HEK293 (cell line): ENCODE results near the gene PPP1R12C.

Experiments used
- ZNF274 ChIP-seq, 2 experiments: fragments of 200-500 bp in 1 of 2; fragments of 450-650 bp in 1 of 2; sonication (Bioruptor generic) in 1 of 2; formaldehyde crosslinking in 1 of 2; IDR thresholded peaks; 2 replicates each; pipeline versions ENCODE4 v1.5.1 to v1.6.1; 2014 to 2016; ENCODE audit warnings: borderline replicate concordance in 1 of 2, inconsistent platforms in 1 of 2, low read length in 1 of 2, missing biosample characterization in 1 of 2, missing genetic modification characterization in 1 of 2
- TF ChIP-seq, protein P1 (sequence below): fragments of 450-650 bp; formaldehyde crosslinking; IDR thresholded peaks from 2 replicates; pipeline ENCODE4 v1.5.1; 2016; ENCODE audit warnings: missing biosample characterization, missing genetic modification characterization

DNA sequence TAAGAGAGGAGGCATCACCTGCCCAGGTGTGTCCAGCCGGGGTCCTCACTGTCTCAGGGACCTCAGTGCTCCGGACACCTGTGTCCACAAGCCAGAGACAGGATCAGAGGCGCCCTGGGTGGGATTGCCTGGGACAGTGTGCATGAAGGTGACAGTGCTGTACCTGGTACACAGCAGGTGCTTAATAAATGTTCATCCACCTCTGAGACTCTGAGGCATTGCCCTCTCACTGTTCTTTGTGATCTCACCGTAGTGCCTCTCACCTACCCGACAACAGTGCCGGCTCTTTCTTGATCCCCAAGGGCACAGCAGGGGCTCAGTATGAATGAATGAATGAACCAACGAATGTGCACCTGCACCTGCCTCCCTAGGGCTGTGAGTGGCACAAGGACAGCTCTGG, 63.7 kb downstream of the PPP1R12C start:
- TF ChIP-seq, protein P1, sequence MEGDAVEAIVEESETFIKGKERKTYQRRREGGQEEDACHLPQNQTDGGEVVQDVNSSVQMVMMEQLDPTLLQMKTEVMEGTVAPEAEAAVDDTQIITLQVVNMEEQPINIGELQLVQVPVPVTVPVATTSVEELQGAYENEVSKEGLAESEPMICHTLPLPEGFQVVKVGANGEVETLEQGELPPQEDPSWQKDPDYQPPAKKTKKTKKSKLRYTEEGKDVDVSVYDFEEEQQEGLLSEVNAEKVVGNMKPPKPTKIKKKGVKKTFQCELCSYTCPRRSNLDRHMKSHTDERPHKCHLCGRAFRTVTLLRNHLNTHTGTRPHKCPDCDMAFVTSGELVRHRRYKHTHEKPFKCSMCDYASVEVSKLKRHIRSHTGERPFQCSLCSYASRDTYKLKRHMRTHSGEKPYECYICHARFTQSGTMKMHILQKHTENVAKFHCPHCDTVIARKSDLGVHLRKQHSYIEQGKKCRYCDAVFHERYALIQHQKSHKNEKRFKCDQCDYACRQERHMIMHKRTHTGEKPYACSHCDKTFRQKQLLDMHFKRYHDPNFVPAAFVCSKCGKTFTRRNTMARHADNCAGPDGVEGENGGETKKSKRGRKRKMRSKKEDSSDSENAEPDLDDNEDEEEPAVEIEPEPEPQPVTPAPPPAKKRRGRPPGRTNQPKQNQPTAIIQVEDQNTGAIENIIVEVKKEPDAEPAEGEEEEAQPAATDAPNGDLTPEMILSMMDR (tag by site-specific recombination): no peak
- no peak for TF ChIP-seq ZNF274 (IDR thresholded peaks at IDR 0.05; ENCODE audit: low read length)
- no peak for TF ChIP-seq ZNF274 (tag by site-specific recombination; IDR thresholded peaks at IDR 0.05; ENCODE audit: borderline replicate concordance)
